PC-3 (cell line): Measurements from ENCODE around the gene ZMYND10.

Source experiments
- EZH2 ChIP-seq: fragments of 300-600 bp; sonication (generic); IDR thresholded peaks from one replicate; pipeline ENCODE4 v1.6.1; 2017; ENCODE audit warnings: antibody characterized with exemption, mild to moderate bottlenecking, low read length; ENCODE audit not compliant: unreplicated experiment
- TF ChIP-seq, protein P1 (sequence below): fragments of 300-600 bp; sonication (generic); conservative IDR thresholded peaks from 2 replicates; pipeline ENCODE4 v1.5.1; 2017; ENCODE audit warnings: antibody characterized with exemption, low read depth, mild to moderate bottlenecking, low read length

DNA sequence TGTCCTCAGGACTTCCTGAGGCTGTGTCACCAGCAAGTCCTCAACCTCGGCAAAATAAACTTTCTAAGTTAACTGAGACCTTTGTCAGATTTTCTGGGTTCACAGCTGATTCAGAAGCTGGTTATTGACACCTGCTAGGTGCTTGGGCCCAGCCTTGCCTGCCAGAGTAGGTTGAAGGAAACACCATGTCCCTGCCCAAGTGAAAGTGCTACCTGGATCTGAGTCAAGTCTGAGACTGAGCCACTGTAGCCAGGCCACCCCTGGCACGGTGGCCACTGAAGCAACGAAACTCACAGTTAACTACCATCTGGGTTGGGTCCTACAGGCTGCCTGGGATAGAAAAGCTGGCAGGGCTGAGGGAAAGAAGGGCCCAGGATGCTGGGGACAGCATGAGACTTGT, 31.2 kb downstream of the ZMYND10 start:
- TF ChIP-seq EZH2: no peak
- TF ChIP-seq, protein P1, sequence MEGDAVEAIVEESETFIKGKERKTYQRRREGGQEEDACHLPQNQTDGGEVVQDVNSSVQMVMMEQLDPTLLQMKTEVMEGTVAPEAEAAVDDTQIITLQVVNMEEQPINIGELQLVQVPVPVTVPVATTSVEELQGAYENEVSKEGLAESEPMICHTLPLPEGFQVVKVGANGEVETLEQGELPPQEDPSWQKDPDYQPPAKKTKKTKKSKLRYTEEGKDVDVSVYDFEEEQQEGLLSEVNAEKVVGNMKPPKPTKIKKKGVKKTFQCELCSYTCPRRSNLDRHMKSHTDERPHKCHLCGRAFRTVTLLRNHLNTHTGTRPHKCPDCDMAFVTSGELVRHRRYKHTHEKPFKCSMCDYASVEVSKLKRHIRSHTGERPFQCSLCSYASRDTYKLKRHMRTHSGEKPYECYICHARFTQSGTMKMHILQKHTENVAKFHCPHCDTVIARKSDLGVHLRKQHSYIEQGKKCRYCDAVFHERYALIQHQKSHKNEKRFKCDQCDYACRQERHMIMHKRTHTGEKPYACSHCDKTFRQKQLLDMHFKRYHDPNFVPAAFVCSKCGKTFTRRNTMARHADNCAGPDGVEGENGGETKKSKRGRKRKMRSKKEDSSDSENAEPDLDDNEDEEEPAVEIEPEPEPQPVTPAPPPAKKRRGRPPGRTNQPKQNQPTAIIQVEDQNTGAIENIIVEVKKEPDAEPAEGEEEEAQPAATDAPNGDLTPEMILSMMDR: no peak
